Measurements from ENCODE around the gene DXO.
A peak's percentile ranks its signal among the peaks of the same experiment; 100 is the strongest.
"Not testable (repeated sequence)": the region's sequence is repeated elsewhere in the genome, so short reads cannot be mapped to it uniquely, and the experiment has no call there.

DXO gene

DNA sequence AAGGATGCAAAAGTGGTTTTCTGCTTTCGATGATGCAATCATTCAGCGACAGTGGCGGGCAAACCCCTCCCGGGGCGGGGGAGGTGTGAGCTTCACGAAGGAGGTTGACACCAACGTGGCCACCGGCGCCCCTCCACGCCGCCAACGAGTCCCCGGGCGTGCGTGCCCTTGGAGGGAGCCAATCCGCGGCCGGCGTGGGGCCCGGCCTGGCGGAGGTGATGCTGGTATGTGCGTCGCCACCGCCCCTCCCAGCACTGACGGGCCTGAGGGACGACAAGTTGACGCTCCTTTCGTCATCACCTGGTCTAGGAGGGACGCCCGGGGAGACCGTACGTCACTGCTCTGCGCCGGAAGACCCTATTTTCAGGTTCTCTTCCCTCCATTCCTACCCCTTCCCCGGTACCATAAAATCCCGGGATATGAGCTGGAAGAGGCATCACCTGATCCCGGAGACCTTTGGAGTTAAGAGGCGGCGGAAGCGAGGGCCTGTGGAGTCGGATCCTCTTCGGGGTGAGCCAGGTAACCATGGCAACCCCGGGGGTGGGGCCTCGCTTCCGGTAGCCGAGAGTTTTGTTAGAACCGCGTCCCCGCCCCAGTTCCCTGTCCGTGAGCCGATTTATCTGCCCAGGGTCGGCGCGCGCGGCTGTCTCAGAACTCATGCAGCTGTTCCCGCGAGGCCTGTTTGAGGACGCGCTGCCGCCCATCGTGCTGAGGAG, at the start of gene DXO:
Gene DXO (minus strand): TSS at position 146 of the 716 bp plus-strand sequence. CDS start 463 bp downstream, outside the sequence.
- peak; percentile 94 to 100 (median 98) for DNase-seq

DNA sequence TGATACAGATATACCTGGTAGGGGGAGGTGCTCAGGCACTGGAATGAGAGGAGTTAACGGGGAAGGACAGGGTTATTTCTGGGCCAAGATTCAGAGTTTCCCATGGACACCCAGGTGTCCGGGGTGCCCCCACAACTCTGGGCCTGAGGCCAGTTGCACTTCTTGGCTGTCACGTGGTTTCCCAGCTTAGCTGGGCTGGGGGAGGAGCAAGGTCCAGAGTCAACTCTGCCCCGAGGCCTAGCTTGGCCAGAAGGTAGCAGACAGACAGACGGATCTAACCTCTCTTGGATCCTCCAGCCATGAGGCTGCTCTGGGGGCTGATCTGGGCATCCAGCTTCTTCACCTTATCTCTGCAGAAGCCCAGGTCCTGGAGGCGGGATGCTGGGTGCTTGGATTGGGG, 42.6 kb upstream of the DXO start, which contains the start of gene C4B:
Gene C4B (plus strand): TSS at position 249 of the 400 bp plus-strand sequence. CDS start 51 bp downstream, at position 300.
- not testable (repeated sequence) for DNase-seq

DNA sequence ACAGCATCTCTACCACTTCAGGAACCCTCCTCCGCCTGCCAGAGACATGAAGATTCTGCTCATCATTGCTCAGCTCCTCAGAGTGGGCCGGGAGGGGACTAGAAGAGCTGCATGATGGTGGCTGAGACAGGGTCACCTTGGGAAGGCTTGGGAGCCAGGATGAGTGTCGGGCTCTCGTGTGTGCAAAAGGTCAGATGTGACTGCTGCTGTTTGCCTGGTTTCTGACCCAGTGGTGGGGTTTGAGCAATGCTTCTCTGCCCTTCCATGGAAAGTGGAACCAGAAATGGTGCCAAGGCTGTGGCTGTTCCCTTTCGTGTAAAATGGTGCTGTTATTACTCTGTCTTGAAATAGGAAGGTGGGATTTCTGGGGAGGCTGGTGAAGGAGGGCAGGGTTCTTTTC, 41.8 kb upstream of the DXO start:
- not testable (repeated sequence) for DNase-seq

DNA sequence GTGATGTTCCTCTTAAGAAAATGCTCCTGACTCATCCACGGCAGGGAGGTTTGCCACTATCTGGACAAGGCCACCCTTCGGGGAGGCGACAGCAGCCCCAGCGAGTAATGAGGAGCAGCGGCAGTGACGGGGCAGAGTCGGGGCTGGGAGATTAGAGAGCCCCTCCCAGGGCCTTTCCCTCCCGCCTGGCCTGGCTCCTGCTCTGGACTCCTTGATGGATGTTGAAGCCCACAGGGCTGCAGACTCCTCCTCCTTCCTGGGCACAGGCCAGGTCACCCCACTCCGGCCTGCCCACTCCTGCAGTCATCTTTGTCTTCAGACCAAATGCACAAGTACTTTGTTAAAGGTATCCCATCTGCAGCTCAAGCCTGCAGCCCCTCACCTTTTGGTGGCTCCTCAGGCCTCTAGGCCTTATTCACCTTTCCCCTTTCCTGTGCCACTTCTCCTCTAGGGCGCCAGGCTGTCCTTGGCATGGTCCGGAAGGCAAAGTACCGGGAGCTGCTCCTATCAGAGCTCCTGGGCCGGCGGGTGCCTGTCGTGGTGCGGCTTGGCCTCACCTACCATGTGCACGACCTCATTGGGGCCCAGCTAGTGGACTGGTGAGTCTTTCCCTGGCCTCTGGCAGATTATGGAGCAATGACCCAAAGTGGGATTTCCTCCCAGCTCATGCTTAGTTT, 41.1 kb upstream of the DXO start:
- DNase-seq = not testable (repeated sequence)

DNA sequence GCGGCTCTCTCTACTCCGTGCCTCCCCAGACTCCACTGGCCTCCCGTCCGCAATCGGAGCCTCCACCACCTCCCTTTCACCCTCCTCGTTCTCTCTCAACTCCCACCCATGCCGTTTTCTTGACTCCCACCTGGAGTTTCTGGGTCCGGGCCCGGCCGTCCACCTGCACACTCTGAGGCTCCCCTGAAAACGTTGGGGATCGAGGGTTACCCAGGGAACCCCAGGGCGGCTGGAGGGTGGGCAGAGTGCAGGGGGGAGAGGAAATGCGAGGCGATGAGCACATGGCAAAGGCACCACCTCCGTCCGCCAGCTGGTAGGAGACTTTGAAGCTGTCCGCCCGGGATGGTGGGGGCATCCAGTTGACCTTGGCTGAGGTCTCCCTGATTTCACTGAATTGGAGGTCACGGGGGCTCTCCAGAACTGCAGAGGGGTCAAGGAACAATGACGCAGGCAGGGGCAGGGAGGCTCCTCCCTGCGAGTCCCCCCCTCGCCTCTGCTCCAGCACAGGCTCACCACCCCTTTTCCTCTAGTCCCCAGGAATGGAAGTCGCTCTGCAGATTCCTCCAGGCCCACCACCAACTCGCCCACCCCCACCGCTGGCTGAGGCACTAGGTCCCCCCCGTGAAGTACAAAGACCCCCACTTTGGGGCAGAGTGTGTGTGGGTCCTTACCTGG, 39.1 kb upstream of the DXO start:
- not testable (repeated sequence) for DNase-seq

GRCh38 chr6:32009537-32009936, 37.6 kb upstream of the DXO start:
- DNase-seq = not testable (repeated sequence)

DNA sequence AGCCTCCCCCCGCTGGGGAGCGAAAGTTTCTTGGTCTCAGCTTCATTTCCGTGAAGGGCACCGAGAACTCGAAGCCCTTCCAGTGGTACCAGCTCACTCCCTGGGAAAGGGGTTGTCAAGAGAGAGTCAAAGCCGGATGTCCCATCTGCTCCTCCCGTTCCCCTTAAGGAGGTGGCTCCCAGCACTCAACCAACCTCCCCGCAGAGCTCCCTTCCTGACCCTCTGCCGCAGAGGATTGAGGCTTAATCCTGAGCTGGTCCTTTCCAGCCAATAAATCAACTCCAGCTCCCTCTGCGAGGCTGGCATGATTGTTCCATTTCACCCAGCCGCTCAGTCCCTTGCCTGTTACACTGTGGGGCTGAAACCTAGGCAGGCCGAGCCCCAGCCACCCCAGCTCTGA, 36.7 kb upstream of the DXO start:
- not testable (repeated sequence) for DNase-seq

DNA sequence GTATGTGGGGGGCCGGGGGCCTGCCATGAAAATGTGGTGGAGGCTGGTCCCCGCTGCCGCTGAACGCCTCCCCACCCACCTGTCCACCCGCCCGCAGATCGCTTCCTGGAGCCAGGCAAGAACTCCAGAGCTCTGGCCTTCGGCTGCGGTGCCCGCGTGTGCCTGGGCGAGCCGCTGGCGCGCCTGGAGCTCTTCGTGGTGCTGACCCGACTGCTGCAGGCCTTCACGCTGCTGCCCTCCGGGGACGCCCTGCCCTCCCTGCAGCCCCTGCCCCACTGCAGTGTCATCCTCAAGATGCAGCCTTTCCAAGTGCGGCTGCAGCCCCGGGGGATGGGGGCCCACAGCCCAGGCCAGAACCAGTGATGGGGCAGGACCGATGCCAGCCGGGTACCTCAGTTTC, 36.1 kb upstream of the DXO start:
- DNase-seq = not testable (repeated sequence)

DNA sequence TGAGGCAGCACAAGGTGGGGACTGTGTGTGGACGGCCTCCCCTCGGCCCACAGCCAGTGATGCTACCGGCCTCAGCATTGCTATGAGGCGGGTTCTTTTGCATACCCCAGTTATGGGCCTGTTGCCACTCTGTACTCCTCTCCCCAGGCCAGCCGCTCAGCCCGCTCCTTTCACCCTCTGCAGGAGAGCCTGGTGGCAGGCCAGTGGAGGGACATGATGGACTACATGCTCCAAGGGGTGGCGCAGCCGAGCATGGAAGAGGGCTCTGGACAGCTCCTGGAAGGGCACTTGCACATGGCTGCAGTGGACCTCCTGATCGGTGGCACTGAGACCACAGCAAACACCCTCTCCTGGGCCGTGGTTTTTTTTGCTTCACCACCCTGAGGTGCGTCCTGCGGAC, 35.1 kb upstream of the DXO start:
- not testable (repeated sequence) for DNase-seq

DNA sequence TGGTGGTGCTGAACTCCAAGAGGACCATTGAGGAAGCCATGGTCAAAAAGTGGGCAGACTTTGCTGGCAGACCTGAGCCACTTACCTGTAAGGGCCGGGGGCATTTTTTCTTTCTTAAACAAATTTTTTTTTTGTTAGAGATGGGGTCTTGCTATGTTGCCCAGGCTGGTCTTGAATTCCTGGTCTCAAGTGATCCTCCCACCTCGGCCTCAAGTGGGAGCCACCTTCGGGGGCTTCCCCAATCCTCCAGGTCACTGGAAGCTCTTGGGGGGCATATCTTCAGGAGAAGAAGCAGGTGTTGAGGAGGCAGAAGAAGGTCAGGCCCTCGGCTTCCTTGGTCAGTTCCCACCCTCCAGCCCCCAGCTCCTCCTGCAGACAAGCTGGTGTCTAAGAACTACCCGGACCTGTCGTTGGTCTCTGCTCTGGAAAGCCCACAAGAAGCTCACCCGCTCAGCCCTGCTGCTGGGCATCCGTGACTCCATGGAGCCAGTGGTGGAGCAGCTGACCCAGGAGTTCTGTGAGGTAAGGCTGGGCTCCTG, 34.1 kb upstream of the DXO start:
- not testable (repeated sequence) for DNase-seq

- DNase-seq = not testable (repeated sequence)
Observed at GRCh38 chr6:32005538-32005880, 33.6 kb upstream of the DXO start.

DNA sequence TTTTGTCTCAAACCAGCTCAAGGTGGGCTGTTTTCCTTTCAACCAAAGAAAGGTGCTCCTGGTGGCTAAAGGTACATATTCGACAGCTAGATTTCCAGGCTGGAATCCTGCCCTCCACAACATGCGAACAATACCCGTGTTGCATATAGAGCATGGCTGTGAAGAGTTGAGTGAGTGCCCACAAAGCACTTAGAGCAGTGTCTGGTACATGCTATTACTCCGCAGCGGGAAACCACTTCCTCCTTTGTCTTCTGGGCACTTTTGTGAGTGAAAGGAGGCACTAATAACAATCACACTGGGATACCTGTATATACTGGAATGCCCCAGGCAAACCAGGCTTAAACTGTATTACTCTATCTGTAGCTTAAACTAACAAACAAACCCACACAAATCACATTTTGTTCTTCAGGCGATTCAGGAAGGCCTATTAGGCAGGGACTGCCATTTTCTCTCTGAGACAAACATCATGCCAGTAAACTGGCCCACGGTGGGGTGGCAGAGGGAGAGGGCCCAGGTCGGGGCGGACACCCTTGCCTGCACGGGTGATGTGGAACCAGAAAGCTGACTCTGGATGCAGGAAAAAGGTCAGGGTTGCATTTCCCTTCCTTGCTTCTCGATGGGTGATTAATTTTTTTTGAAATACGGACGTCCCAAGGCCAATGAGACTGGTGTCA, 33.1 kb upstream of the DXO start:
- DNase-seq = peak in 1 of 6 experiments; percentile 33

DNA sequence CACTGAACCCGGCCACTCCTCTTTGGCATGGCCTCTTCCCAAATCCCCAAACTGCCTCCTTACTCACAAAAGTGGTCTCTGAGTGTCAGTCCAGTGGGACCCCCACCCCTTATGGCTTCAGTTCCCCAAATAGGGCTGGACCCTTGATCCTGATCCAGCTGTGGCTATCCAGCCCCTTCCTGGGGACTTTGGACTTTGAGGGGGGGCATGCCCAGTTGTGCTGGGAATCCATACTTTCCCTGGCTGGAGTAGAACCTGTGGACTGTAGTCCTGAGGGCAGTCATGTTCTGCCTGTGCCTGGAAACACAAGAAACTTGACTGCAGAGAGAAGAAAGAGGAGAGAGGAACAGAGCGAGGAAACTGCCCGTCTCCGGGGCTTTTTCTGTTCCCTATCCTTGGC, 32.5 kb upstream of the DXO start:
- not testable (repeated sequence) for DNase-seq

DNA sequence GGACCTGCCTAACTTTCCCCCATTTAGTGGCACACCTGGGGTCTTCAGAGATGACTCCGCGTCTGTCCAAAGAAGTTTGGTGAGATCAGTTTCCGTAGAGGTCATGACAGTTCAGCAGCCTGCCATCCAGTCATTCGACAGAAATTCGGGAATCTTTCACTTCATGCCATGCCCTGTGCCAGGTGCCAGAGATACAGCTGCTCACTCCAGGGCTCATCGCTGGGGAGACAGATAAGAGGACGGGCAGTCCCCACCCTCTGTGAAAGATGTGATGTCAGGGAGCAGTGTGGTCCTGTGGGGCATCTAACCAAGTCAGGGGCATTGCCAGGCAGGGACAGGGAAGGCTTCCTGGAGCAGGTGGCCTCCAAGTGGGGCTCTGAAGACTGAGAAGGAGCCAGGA, 31.4 kb upstream of the DXO start:
- not testable (repeated sequence) for DNase-seq

- DNase-seq = not testable (repeated sequence)
Observed at GRCh38 chr6:32002546-32003268, 30.8 kb upstream of the DXO start.

DNA sequence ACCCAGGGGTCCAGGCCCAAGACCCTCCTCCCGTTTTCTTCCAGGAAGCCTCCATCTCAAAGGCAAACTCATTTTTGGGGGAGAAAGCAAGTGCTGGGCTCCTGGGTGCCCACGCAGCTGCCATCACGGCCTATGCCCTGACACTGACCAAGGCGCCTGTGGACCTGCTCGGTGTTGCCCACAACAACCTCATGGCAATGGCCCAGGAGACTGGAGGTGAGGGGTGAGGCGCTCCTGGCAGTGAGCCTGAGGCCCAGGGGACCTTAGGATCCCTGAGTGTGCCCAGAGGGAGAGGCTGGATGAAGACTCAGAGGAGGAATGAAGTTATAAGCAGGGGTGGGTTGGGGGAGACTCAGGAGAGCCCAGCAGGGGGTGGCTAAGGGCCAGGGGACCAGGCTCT, 24.4 kb upstream of the DXO start:
- not testable (repeated sequence) for DNase-seq

GRCh38 chr6:31994421-31994820, 22.5 kb upstream of the DXO start:
- not testable (repeated sequence) for DNase-seq

GRCh38 chr6:31989363-31989762, 17.4 kb upstream of the DXO start:
- not testable (repeated sequence) for DNase-seq

DNA sequence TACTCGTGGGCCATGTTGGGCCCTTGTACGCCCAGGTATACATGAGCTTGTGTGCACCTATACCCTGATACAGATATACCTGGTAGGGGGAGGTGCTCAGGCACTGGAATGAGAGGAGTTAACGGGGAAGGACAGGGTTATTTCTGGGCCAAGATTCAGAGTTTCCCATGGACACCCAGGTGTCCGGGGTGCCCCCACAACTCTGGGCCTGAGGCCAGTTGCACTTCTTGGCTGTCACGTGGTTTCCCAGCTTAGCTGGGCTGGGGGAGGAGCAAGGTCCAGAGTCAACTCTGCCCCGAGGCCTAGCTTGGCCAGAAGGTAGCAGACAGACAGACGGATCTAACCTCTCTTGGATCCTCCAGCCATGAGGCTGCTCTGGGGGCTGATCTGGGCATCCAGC, 9.8 kb upstream of the DXO start, which contains the start of gene C4A:
Gene C4A (plus strand): TSS at position 314 of the 400 bp plus-strand sequence. CDS start 51 bp downstream, at position 365.
- not testable (repeated sequence) for DNase-seq

DNA sequence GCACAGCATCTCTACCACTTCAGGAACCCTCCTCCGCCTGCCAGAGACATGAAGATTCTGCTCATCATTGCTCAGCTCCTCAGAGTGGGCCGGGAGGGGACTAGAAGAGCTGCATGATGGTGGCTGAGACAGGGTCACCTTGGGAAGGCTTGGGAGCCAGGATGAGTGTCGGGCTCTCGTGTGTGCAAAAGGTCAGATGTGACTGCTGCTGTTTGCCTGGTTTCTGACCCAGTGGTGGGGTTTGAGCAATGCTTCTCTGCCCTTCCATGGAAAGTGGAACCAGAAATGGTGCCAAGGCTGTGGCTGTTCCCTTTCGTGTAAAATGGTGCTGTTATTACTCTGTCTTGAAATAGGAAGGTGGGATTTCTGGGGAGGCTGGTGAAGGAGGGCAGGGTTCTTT, 9.1 kb upstream of the DXO start:
- not testable (repeated sequence) for DNase-seq

- DNase-seq = not testable (repeated sequence)
Observed at GRCh38 chr6:31980195-31980876, 8.4 kb upstream of the DXO start.

Data from stimulated activated naive CD4-positive, alpha-beta T cell (primary cell).